ENCODE results near the gene PDXP. TPM values are rescaled to one million over a fixed set of nuclear protein-coding genes. Genes with fewer than 3 reads are reported as not detected.

The PDXP gene
- total and polyA plus RNA-seq, 9 of the 15 experiments (the other 6 are each of a cell fraction or from before 2014, with no cell fraction given) = 7.9 to 54.2 (median 38.8) TPM

DNA sequence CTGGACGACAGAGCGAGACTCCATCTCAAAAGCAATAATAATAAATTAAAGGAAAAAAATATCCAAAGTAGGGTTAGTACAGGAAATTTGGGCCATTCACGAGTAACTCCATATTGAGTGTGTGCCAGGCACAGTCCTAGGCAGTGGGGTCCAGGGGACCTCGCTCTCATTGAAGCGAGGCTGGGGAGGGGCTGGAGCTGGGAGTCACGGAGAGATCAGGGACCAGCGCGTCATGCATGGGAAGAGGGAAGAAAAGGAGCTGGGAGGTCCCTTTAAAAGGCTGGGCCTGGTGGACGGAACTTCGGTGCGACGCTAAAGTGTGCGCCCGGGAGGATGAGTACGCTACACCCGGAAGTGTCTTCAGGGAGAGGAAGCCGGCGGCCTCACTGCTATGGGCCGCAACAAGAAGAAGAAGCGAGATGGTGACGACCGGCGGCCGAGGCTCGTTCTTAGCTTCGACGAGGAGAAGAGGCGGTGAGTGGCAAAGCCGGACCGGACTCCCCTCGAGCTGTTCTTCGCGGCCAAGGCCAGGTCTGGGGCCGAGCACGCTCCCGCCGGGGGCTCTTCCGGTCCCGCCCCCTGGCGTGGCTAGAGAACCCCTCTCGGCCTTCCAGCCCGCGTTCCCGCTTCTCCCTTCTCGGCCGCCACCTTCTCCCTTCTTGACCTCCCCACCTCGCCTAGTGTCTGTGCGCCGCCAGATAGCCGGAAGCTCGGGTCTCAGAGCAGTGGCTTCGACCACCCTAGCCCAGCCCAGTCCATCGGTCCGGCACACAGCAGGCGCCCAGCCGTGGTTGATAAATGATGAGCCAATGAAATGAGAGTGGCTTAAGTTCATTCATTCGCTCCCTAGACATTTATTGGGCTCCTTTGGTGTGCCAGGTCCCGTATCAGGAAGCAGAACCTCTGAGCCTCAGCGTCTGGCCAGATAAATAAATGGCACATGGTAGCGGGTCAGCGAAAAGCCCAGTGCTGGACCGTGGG is 27.8 kb downstream of the PDXP start, which contains the start of gene NOL12 (continued):
- no peak for TF ChIP-seq KLF13 (tag; IDR thresholded peaks at IDR 0.05; ENCODE audit: borderline replicate concordance, low read depth)
- TF ChIP-seq MAFK (IDR thresholded peaks at IDR 0.05; ENCODE audit: low read length) = 0 out of 2 replicates have a peak, but pooled peaks have one; percentile 4
- TF ChIP-seq ZBTB5 (IDR thresholded peaks at IDR 0.05) = no peak
- TF ChIP-seq ZNF639 (CRISPR knock-in tag; conservative IDR thresholded peaks at IDR 0.05 in 1 of 2, IDR thresholded peaks at IDR 0.05 in 1 of 2) = peak in 1 of 2 experiments; percentile 25; a peak in 1 of 4 replicates
- TF ChIP-seq SIX5 (IDR thresholded peaks at IDR 0.05; ENCODE audit: borderline replicate concordance in 1 of 2, insufficient read depth in 1 of 2, low read depth in 1 of 2, low read length in 2 of 2) = peak; percentile 34 to 51; a peak in 2 of 4 replicates
- peak; percentile 38 for TF ChIP-seq ASH1L (IDR thresholded peaks at IDR 0.05; ENCODE audit: borderline replicate concordance, low read depth, partially characterized antibody)
- peak; percentile 44; the same call in 1 of the 2 replicates for TF ChIP-seq TFAP4 (CRISPR knock-in tag; IDR thresholded peaks at IDR 0.05; ENCODE audit: borderline replicate concordance)
- TF ChIP-seq ZNF766 (CRISPR knock-in tag; conservative IDR thresholded peaks at IDR 0.05) = 0 out of 2 replicates have a peak, but pooled peaks have one; percentile 20
- TF ChIP-seq SUPT5H (IDR thresholded peaks at IDR 0.05) = peak; percentile 74
- TF ChIP-seq SPI1 (IDR thresholded peaks at IDR 0.05; ENCODE audit: borderline replicate concordance, low read depth, low read length) = peak; percentile 35; the same call in 1 of the 2 replicates
- peak; percentile 33; the same call in 1 of the 2 replicates for TF ChIP-seq GTF2E2 (tag; IDR thresholded peaks at IDR 0.05)
- TF ChIP-seq MYC (IDR thresholded peaks at IDR 0.05; ENCODE audit: low read depth, low read length) = peak; percentile 89
- TF ChIP-seq MYC (CRISPR knock-in tag; IDR thresholded peaks at IDR 0.05; ENCODE audit: borderline replicate concordance, low read depth) = peak; percentile 91; the same call in 1 of the 2 replicates
- no peak for TF ChIP-seq SAFB2 (IDR thresholded peaks at IDR 0.05; ENCODE audit: borderline replicate concordance, low read depth, low read length, severe bottlenecking)
- TF ChIP-seq ZNF12 (CRISPR knock-in tag; IDR thresholded peaks at IDR 0.05) = no peak
- TF ChIP-seq HNRNPK (IDR thresholded peaks at IDR 0.05; ENCODE audit: low read depth, low read length, poor library complexity, severe bottlenecking) = no peak
- TF ChIP-seq JUND (IDR thresholded peaks at IDR 0.05; ENCODE audit: borderline replicate concordance, low read depth, low read length) = peak; percentile 63
- TF ChIP-seq JUND (tag; IDR thresholded peaks at IDR 0.05; ENCODE audit: borderline replicate concordance, low read depth, low read length) = no peak; the same call in 2 of the 3 replicates
- TF ChIP-seq TAF9B (IDR thresholded peaks at IDR 0.05; ENCODE audit: partially characterized antibody) = peak; percentile 76
- peak in 1 of 2 experiments; percentile 82; a peak in 3 of 4 replicates for TF ChIP-seq SIN3A (IDR thresholded peaks at IDR 0.05; ENCODE audit: borderline replicate concordance in 2 of 2, control insufficient read depth in 1 of 2, low read depth in 2 of 2, low read length in 2 of 2)
